GM19452 (cell line): ENCODE results near the gene STK10.

ENCODE experiments used
- ATAC-seq: cut with Tn5 transposase; IDR thresholded peaks from one replicate; pipeline ENCODE4 v1.9.1; 2021; ENCODE audit not compliant: unreplicated experiment

Gene STK10

DNA sequence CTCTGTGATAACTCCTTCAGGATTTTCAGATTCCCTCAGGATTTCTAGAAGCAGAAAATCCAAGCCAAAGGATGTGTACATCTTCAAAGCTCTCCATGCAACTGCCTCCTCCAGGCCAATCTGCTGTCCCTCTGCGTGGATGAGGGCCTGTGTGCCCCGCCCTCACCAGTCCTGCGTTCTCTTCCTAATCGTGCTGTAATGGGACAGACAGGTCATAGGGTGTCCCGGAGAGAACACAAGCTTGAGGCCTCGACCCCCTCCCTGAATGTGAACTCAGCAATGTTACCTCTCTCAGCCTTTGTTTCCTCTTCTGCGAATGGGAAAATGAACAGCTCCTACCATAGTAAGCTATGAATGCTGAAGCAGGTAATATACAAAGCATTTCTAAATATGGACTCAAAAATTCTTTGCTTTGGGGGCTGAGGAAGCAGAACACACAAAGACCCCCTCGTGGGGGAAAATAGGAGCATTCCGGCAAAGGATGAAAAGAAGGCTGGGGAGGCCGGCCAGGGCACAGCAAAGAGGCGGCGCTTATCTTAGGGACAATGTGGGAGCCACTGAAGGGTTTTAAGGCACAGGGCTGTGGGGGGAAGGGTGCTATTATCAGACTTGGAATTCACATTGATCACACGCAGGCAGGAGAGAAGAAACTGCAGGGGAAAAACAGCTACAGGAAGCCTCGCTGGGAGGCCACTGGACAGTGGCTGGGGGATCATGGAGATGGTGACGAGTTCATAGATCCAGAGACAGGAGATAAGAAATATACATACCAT is 124.4 kb downstream of the STK10 start:
- no peak for ATAC-seq

DNA sequence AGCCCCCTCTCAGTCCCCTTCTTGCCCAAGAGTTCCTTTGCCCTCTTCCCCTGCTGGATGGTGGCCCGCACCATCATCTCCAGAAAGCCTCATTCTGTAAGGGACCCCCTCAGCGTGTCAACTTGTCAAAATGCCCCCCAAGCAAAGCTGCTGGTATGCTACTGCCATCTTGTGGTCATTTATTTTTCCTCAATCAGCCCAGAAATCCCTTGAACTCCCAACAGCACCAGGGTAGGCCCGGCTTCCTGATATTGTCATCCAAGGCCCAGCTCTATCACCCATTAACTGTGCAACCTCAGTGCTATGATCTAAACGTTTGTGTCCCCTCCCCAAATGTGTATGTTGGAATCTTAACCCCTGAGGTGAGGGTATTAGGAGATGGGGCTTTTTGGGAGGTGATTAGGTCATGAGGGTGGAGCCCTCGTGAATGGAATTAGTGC is 128.3 kb downstream of the STK10 start:
- ATAC-seq = no peak

DNA sequence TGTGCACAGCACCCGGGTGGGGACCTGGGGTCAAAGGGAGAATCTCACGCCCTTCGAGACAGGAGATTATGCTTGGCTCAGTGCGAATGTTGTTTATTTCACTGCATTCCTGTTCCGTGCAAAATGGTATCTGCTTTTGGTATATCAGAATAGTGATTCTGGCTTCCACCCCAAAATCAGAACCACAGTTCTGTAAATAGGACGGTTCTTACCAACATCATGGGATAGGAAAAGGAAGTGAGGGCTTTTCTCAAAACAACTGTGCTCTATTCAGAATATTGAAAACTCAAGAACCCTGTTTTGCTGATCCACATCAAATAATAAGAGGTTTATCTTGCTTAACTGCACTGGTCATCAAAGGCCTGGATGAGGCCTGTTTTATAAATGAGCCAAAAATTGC is 129.9 kb downstream of the STK10 start:
- no peak for ATAC-seq

DNA sequence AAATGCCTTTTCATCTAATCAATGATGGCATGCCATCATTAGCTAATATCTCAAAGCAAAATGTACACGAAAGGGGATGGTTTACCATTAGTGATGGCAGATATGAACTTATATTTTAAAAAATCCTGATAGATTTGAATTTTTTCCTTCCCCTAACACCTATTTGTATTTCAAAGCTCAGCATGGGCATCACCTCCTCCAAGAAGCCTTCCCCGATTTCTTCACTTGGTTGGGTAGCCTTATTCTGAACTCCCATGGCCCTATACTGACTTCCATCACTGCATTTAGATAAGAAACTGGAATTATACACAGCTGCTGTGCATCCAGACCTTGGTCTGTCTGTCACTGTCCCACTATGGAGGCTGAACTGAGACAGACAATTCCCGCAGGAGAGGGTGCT is 132.0 kb downstream of the STK10 start:
- no peak for ATAC-seq

DNA sequence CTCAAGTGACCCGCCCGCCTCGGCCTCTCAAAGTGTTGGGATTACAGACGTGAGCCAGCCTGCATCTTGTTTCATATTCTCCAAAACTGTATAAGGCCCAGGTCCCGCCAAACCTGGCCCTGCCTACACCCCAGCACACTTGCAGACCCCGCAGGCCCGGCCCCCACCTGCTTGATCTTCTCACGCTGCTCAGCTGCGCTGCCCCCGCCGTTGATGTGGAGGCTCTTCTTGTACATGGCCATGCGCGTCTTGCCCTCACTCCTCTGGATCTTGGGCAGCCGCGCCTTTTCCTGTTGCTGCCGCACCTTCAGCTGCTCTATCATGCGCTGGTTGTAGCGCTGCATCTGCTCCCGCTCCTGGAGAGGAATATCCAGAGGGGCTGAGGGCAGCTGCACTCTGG is 132.6 kb downstream of the STK10 start:
- no peak for ATAC-seq

DNA sequence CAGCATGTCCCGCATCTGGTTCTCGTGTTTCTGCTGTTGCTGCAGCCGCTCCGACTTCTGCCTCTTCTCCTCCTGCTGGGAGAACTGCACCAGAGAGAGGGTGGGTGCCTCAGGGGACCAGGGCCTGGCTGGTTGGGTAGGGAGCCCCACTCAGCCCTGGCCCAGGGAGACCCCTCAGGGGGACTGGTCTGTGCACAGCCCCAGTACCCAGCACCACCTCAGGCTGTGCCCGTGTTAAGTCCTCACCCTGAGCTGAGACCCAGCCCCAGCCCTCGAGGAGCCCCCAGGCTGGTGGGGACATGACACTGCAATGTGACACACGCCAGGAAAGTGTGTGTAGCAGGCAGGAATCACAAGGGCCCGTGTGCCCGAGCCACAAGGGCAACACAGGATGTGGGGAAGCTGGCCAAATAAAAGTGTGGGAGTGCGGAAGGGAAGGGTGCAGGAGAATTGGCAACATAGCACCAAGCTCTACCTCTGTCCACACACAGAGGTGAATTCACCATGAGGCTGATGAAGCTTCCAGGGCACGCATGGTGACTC is 133.3 kb downstream of the STK10 start:
- ATAC-seq = no peak

DNA sequence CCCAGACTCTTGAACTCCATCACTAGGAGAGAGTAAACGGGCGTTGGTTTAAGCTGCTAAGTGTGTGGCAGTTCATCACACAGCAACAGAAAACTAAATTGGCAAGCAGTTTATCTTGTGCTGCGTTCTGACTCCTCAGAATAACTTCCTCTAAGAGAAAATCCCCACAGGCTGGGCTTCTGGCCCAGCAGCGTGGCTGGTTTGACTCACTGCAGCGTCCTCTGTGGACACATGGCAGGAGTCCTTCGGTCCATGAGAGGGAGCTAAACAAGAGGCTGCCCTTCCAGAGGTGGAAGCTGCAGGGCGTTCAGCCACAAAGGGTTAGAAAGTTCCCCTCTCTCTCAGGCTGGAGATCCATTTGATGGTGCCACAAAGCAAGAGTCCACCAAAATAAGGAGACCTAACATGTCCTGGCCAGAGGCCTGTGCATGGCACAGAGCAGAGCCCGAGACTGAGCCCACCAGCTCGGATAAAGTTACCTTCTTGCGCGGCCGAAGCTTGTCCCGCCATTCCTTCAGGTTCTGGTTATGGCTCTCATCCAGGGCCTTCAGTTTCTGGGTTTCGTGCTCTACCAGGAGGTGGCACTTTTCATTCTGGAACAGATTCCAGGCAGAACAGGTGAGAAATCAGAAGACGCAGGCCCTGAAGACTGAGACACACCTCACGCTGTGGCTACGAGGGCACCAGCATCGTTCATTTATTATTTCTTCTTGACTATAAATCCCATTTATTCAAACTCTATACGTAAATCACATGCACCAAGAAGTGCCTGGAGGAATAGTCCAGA is 135.4 kb downstream of the STK10 start:
- ATAC-seq = no peak

DNA sequence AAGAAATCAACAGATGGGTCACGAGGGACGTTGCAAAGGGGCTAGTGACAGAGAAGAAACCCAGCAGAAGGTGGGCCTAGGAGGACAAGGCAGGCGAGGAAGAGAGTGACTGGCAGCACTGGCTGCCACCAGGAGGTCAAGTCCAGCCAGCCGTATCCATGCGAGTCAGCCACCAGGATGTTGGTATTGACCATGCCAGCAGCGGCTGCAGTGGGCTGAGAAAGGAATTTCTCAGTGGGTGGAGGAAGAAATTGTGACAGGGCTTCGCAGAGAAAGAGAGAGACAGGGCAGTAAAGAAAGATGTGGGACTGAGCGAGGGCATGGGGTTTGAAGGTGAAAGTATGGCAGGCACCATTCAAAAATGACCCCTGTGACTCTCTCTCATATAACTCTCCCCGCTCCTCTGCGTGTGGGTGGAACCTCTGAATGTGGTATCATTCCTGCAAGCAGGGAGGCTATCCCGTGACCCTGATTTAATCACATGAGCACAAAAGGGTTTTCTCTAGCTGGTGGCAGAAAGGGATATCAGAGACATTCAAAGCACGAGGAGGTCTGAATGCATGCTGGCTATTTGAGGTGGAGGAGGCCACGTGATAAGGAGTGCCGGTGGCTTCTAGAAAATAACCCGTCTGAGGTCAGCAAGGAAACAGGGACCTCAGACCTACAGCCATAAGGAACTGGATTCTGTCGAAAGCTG is 136.2 kb downstream of the STK10 start:
- no peak for ATAC-seq

DNA sequence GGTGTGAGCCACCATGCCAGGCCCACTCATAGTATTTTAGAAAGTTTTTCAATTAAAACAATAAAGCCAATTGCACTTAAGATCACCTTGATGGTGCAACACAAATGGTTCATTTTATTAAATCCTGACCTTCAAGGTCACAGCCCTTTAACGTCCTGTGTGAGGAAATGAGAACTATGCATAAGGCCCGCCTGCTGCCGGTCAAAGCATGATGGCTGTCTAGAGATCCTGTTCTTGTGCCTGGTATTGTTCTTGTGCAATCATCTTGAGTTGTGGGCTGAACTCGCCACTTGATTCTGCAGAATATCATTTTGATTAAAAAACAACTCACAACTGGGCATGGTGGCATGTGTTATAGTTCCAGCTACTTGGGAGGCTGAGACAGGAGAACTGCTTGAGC is 137.9 kb downstream of the STK10 start:
- ATAC-seq = no peak

DNA sequence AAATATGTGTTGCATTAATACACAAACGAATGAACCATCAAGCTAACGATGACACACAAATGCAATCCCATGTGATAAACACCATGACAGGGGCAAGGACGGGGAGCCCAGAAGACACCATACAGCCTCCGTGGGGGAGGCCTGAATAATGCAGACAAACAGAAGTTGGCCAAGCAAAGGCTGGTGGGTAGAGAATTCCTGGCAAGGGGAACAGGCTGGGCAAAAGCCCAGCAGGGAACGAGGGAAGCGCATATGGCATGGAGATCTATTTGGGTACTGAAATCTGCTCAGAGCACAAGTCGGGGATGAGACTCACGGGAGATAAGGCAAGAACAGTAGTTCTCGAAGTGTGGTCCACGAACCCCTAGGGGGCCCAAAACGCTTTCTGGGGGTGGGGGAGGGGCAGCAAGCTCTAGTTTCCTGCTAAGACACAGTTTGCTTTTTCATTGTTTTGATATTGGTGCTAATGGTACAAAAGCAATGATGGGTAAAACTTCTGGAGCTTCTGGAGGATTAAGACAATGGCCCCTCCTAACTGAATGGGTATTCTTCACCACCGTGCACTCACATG is 138.7 kb downstream of the STK10 start:
- no peak for ATAC-seq

DNA sequence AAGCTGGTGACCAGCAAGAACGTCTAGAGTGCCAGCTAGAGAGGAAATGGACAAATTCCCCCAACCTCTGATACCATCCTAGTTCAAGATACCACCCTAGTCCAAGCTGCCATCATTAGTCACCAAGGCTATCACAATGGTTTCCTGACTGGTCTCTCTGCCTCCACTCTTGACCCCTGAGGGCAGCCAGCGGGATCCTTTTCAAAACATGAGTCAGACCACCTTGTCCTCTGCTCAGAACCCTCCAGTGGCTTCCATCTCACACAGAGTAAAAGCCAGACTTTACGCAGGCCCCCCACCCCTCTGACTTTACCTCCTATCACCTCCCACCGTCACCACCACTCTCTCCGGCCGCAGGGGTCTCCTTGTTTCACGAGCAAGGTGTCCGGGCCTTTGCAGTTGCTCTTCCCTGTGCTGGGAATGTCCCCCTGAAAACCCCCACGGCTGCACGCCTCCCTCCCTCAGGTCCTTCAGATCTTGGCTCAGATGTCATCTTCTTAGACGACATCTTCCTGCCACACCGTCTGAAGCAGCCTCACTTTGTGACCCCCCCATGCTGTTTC is 139.4 kb downstream of the STK10 start:
- ATAC-seq = no peak

DNA sequence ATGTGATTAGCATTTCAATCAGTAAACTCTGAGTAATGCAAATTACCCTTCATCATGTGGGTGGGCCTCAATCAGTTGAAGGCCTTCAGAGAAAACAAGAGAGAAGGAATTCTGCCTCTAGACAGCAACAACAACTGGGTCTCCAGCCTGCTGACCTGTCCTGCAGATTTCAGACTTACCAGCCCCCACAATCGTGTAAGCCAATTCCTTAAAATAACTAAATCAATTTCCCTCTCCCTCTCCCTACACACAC is 139.9 kb downstream of the STK10 start:
- no peak for ATAC-seq

DNA sequence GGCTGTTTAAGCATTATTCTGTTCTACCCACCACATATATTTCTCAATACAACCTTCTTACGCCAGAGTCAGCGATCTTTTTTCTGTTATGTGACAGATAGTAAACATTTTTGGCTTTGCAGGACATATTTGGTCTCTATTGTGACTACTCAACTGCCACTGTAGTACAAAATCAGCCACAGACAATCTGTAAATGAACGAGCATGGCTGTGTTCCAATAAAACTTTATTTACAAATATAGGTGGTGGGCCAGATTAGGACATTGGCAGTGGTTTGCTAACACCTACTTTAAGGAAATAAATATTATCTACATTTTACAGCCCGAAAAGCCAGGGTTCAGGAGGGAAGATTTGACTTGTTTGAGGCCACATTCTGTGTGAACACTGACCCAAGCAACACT is 141.4 kb downstream of the STK10 start:
- ATAC-seq = no peak

DNA sequence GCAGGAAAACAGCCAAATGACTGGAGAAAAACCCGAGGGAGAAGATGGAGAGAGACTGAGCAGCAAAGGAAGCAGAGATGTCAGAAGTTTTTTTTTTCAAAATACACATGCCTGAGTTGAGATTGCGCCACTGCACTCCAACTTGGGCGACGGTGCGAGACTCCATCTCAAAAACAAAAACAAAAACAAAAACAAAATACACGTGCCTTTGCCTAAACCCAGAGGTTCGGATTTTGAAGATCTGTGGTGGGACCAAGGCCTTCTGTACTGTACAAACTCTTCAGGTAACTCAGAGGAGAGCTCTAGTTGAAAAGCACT is 142.8 kb downstream of the STK10 start:
- ATAC-seq = no peak

DNA sequence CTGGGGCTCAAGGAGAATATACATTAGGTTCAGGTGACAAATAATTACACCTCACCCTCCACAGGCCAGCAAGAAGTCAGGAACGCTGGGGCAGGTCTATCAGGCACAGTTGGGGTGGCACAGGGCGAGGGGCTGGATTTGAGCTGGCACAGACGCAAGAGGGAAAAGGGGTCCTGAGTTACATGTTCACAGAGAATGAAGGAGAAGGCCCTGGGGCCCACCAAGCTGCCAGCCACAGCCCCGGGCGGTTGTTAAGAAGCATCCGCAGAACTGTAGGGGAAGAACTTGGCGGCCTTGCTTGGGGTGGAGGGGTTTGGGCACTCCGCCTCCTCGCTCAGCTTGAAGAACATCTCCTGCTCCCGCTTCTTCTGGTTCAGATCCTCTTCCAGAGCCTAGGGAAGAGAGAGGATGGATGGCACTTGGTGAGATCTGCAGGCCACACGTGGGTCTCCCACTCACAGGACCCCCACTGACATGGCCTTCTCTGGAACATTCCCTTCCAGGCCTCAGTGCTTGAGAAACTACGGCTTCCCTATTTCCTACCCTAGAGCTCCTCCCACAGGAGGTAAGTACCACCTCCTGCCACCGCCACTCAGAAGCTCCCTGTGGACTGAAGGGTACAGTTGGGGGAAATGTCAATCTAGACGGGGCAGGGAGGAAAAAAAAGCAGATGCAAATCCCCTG is 143.3 kb downstream of the STK10 start:
- no peak for ATAC-seq

DNA sequence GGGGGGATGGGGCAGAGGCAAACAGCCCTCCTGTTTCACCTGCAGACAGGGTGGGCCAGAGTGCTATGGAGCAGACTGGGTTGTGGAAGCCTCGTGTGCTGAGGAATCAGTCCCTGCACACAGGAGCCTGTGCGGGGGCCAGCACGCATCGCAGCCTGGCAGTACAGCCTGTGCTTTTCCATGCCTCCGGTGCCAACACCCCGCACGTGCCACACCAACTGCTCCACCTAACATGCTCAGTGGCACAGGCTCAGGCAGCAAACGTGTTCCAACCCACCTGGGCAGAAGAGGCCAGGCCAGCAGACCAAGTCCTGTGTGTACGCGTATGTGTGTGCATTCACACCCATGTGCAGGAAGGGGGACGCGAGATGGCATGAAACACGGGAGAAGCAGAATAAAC is 144.2 kb downstream of the STK10 start:
- ATAC-seq = no peak

DNA sequence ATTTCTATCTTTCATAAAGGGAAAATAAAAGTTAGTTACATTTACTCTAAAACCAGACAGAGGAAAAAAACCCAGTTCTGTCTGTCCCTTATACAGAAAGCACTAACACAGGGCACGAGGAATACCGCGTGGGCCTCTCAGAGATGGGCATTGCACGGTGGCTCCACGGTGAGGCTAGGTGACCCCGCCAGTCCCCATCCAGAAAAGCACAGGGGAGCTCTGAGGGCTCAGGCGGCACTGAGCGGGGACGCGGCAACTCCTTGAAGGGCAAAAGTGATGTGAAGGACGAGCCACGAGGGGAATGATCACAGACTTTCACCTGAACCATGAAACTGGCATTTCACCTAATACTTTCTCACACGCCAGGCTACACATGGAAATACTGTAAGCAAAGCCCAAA is 145.8 kb downstream of the STK10 start:
- no peak for ATAC-seq

DNA sequence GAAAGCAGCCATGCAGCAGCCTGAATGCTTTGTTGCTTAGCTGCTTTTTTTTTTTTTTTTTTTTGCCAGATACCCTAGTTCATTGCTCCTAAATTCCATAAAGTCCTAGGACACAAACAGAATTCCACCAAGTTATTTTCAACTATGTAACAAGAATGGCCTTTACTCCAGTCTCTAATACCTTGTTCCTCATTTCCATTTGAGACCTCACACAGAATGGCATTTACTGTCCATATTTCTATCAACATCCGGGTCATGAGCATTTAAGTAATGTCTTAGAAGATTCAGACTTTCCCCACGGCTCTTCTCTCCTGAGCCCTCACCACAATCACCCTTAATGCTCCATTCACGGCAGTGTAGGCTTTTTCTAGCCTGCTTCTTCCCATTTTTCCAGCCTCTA is 149.9 kb downstream of the STK10 start:
- no peak for ATAC-seq

DNA sequence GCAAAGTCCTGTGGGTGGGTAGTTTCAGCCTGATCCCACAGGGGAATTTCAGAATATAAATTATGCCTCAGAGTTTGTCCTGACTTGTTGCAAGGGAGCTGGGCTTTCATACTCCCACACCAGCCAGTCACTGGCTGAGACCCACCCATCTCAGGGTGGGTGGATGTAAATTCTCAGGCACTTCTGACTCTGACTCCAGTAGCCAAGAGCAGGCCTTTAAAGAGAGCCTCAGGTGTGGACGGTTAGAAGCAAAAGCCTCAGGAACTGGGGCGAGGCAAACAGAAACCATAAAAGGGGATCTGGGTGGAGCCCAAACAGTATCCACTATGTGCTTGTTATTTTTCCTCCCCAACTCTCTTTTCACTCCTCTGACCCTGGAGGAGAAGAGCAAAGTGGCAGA is 153.0 kb downstream of the STK10 start:
- ATAC-seq = peak; percentile 77

DNA sequence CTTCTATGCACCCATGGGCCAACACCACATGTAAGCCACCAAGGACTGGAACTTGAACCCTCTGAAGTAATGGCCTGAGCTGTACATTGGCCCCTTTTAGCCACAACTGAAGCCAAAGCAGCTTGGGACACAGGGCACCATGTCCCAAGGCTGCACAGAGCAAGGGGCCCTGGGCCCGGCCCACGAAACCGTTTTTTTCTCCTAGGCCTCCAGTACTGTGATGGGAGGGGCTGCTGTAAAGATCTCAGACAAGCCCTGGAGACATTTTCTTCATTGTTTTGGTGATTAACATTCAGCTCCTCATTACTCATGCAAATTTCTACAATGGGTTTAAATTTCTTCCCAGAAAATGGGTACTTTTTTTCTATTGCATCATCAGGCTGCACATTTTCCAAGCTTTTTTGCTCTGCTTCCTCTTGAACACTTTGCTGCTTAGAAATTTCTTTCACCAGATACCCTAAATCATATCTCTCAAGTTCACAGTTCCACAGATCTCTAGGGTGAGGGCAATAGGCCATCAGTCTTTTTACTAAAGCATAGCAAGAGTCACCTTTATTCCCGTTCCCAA is 156.0 kb downstream of the STK10 start:
- ATAC-seq = no peak

DNA sequence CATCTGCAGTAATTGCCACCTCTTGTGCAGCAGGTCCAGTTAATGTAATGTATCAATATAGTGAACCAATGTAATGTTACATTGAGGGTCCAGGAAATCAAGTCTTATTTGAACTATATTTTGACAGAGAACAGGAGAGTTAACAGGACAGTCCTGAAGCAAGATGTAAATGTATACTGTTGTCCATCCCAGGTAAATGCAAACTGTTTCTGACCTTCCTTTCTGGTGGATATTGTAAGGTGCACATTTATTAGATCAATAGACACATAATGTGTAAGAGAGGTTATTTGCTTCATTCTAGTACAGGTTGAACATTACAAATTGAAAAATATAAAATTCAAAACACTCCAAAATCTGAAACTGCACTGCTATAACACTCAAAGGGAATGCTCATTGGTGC is 158.1 kb downstream of the STK10 start:
- no peak for ATAC-seq
